NCI-H345 treated with DMSO at 0.1 percent for 48 hours (cell line): Measurements from ENCODE around the gene OSBPL6.

Experiments
- DNase-seq: peaks from one replicate; lab custom pipeline; 2025; ENCODE audit not compliant: unreplicated experiment; lab: John Stamatoyannopoulos, UW

OSBPL6 gene

GRCh38 chr2:178237488-178238153 is 43.3 kb downstream of the OSBPL6 start:
- no peak for DNase-seq

DNA sequence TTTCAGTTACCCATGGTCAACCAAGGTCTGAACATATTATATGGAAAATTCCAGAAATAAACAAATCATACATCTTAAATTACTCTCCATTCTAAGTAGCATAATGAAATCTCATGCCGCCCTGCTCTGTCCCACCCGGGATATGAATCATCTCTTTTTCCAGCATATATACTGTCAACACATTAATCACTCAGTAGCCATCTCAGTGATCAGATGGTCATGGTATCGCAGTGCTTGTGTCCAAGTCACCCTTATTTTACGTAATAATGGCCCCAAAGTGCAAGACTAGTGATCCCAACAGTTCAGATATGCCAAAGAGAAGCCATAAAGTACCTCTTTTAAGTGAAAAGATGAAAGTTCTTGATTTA is 43.8 kb downstream of the OSBPL6 start:
- DNase-seq: no peak

GRCh38 chr2:178238750-178239149 is 44.4 kb downstream of the OSBPL6 start:
- DNase-seq: no peak

DNA sequence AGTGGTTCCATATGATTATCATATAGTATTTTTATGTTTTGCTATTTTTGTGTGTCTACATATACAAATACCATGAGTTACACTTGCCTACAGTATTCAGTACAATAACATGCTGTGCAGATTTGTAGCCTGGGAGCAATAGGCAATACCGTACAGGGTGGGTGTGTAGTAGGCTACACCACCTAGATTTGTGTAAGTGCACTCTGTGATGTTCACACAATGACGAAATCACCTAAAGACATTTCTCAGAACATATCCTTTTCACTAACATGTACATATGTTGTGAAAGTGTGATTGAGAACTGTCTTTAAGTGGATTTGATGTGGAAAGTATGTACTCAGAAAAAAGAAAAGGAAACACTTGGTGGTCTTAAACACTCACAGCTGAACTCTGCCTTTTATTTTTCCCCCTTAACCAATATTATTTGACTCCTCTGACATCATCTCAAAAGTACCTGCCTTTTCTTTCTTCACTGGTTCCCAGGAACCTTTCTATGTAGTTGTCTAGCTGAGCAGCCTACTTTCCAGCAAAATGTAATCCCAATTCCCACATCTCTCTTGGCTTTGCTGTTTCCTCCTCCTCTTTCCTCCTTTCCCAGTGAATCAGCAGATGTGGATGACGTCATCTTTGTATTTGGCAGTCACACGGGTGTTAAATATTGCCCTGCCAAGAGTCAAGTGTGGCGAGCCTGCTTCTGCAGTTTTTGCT is 47.7 kb downstream of the OSBPL6 start:
- DNase-seq: no peak

DNA sequence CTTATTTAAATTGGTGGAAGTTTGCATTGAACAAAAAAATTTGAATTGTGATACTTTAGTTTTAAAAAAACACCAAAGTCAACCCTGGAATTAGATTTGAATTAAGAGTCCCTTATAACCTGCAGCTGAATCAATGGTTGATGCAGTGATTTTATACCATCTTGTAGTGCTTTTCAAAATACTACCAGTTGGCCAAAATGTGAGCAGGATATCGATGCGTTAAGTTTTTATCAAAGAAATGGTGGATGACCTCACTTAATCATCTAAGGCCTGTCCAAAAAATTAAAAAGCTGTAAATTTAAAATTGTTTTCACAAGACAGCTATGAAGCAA is 48.2 kb downstream of the OSBPL6 start:
- DNase-seq: no peak

DNA sequence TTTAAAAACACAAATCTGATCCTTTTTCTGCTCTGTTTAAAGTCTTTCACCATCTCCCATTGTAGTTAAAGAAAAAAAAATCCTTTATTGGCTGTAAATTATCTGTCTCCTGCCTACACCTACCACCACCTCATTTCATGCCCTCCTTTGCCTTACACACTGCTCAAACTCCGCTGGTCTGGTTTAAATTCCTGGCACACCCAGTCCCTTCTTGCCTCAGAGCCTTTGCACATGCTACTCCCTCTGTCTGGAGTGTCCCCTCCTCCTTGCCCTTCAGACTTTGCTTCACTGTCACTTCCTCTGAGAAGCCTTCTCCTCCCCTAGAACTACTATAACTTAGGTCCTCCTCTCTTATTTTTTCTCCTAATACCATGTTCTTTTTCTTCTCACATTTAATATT is 49.6 kb downstream of the OSBPL6 start:
- no peak for DNase-seq

GRCh38 chr2:178244777-178245176 is 50.5 kb downstream of the OSBPL6 start:
- DNase-seq: no peak

- no peak for DNase-seq
Measured at GRCh38 chr2:178246696-178247095, 52.4 kb downstream of the OSBPL6 start.

- DNase-seq: no peak
Measured at GRCh38 chr2:178247250-178247649, 52.9 kb downstream of the OSBPL6 start.

DNA sequence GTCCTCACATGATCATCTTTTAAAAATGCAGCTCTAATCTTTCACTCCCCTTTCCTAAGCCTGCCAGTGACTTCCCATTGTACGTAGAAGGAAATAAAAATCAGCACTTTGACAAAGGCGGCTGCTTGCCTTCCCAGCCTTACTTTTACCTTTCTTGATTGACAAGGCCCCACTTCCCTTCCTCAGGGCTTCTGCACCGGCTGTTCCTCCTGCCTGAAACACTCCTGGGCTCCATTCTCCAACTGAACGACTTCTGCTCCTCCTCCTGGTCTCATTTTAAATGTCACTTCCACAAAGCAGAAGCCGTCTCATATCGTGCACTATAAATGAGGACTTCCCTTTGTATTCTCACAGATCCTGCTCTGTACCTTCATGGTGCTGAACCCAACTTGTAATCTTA is 56.1 kb downstream of the OSBPL6 start:
- DNase-seq: no peak

DNA sequence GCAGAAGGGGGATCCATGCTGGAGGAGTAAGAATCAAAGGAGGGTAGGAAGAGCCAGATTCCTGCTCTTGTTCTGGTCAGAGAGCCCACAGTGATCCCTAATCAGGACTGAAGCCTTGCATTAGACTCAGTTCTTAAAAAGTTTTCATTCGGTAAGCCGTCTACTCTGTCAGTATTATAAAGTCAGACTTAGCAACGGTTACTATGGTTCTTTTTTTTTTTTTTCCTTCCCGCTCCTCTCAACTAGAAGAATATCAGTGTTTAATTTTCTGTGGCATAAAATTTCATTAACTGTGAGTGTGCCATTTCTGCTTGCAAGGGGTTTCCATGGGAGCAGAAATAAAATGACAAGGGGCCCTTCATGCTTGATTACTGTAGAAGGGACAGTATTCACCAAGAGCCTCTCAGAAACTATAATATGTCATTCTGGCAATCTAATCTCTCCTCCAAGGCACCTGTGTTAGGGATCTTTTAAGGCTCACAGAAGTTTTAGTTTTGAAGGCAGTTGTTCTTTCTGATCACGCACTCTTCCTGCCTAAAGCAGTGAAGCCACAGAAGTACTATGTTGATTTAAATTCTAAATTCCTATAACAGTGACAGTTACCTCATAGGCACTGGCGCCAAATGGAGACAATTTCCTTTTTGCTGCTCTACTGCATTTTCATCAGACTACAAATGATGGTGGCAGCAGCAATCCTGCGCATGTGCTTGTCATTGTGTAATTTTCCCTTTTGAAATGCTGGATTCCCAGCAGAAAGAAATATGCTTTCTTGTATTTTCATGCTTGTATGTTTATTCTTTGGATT is 57.0 kb downstream of the OSBPL6 start:
- DNase-seq: no peak

GRCh38 chr2:178256382-178257042 is 62.2 kb downstream of the OSBPL6 start:
- no peak for DNase-seq

DNA sequence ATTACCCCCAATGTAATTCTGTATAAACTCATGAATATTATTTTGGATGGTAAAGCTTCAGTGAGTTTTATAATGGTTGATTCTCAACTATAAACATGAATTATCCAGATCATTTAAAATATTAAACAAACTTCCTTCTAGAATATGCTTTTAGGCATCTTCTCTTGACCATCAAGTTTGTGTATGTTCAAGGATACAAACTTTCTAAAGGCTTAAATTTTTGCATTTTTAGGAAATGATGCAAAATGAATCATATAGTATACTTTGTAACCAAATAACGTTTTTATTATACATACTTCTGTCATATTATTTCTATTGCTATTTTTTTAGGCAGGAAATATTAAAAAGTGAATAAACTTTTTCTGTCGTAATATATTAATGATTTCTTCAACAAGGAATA is 62.8 kb downstream of the OSBPL6 start:
- DNase-seq: no peak

DNA sequence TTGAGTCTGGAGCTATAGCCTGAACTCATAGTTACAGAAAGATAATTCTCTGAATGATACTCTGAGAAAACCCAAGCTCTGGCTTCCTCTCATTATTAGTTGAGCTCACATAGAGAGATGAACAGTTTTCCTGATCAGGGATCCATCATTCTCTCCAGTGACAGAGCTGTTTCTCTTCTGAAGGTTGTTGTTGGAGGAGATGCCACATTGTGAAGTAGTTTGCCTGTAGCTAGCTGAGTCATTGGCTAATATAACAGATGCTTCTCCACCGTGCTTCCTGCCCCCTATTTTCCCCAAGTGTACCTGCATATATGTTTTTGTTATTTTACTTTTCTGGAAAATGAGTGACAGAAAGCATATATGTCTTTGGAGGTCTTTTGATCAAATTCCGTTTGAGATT is 64.6 kb downstream of the OSBPL6 start:
- no peak for DNase-seq

GRCh38 chr2:178263159-178263860 is 69.0 kb downstream of the OSBPL6 start:
- DNase-seq: no peak

DNA sequence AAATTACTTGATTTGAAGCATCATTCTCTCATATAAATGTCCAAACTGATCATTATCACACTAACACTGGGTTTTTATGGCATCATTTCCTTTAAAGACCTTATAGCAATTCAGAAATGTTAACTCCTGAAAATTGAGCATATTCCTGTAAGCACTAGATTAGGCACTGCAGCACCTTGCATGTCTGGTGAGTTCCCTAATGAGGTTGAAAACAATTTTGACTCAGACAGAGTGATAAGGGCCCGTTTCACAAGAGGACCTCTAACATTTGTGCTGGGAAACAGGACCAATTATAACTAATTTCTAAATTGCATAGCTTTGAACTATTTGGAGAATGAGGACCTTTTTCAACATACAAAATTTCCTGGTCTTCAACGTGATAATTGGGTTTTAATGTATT is 69.9 kb downstream of the OSBPL6 start:
- no peak for DNase-seq

DNA sequence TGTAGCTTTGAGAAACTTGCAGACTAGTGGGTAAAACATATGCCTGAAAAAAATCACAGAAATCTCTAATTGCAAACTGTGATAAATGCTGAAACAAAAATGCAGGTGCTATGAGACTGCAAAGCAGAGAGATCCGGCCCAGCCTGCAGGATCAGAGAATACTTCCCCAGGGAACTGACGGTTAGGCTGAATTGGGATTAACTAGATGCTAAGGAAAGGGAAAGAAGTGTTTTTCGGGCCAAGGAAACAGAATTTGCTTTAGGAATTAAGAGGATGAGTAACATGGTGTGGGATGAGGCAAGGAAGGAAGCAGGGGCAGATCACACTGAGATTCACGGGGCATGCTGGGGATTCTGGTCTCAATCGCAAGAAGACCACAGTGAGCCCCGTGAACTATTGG is 71.5 kb downstream of the OSBPL6 start:
- no peak for DNase-seq

DNA sequence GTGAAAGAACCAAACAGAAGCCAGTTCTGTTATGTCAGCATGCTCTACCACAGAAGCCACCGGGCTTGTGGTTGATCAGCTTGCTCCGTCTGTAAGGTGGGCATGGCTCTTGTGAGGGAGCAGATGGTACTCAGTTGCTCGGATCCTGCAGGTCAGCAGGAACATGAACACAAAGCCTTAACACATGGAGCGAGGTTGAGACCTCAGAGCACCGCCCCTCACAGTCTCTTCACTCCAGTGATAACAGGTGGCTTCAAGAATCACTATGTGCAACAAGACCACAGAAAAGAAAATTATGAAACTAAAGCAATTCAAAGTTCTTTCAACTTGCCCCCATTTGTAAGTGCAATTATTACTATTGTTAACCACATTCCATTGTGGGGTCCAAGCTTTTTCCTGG is 72.1 kb downstream of the OSBPL6 start:
- no peak for DNase-seq

DNA sequence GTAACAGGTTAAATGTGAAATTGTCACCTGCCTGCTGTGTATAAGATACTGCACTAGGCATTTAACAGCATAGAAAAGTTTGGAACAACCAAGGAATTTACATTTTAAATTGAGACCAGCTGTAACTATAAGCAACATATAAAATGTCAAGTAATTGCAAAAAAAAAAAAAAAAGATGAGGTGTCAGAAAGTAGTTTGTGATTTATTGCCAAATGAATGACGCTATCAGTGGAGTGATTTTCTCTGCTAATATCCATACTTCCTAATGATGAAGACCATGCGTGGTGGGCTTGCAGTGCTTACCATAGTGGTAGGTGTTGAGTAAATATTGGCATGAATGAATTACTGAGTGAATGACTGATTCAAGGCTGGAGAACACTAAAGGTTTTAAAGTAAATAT is 73.3 kb downstream of the OSBPL6 start:
- DNase-seq: no peak

- no peak for DNase-seq
Measured at GRCh38 chr2:178268435-178268834, 74.1 kb downstream of the OSBPL6 start.
